GM12874 (cell line): ENCODE results near the gene FCHSD2.

Experiments used
- TF ChIP-seq, protein P1 (sequence below): IDR thresholded peaks from 2 replicates; pipeline ENCODE4 v1.5.1; 2011; ENCODE audit warnings: low read depth, mild to moderate bottlenecking, control low read depth, low read length, moderate library complexity; ENCODE audit not compliant: insufficient read depth

The FCHSD2 gene

DNA sequence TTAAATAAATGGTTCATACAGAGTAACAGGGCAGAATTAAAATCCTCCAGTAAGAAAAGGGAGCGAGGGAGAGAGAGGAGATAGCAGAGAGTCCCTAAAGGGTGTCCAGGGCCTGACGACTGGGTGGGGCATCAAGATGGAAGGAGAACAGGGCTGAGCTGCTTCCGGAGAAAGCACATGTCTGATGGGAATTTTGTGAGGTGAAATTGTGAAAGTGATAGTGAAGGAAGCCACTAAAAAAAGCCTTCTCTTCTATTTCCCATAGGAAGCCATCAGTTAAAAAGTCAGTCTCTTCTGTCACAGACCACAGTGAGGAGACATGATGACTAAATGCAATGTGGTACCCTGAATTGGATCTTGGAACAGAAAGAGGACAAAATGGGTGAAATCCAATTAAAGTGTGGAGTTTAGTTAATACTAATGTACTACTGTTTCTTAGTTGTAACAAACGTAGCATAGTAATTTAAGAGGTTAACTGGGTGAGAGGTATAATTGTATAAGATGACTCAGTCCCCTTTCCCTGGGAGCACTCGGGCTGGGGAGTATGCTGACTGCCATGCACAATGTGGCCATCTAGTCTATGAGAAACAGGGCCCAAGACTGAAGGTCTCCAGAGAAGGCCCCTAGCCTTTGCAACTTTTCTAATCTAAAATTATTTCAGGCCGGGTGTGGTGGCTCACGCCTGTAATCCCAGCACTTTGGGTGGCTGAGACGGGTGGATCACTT lies 29.5 kb upstream of the FCHSD2 start:
- TF ChIP-seq, protein P1, sequence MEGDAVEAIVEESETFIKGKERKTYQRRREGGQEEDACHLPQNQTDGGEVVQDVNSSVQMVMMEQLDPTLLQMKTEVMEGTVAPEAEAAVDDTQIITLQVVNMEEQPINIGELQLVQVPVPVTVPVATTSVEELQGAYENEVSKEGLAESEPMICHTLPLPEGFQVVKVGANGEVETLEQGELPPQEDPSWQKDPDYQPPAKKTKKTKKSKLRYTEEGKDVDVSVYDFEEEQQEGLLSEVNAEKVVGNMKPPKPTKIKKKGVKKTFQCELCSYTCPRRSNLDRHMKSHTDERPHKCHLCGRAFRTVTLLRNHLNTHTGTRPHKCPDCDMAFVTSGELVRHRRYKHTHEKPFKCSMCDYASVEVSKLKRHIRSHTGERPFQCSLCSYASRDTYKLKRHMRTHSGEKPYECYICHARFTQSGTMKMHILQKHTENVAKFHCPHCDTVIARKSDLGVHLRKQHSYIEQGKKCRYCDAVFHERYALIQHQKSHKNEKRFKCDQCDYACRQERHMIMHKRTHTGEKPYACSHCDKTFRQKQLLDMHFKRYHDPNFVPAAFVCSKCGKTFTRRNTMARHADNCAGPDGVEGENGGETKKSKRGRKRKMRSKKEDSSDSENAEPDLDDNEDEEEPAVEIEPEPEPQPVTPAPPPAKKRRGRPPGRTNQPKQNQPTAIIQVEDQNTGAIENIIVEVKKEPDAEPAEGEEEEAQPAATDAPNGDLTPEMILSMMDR, result no peak

DNA sequence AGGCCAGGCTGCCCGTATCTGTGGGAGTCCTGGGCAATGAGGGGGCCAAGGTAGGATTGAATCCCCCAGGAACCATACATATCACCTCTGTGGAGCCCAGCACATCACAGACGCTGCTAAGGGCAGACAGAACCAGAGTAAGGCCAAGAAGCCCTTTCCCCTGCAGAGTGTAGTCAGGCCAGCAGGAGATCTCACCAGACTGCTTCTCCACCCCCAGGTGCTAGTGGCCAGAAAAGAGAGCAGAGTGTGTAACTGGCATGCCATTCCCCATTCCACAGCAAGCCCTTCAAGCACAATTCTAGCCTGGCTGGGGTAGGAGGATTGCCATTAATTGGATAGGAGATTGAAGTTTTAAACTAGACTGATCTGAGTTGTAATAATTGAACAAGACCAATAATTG lies 28.0 kb upstream of the FCHSD2 start:
- TF ChIP-seq, protein P1, result no peak

DNA sequence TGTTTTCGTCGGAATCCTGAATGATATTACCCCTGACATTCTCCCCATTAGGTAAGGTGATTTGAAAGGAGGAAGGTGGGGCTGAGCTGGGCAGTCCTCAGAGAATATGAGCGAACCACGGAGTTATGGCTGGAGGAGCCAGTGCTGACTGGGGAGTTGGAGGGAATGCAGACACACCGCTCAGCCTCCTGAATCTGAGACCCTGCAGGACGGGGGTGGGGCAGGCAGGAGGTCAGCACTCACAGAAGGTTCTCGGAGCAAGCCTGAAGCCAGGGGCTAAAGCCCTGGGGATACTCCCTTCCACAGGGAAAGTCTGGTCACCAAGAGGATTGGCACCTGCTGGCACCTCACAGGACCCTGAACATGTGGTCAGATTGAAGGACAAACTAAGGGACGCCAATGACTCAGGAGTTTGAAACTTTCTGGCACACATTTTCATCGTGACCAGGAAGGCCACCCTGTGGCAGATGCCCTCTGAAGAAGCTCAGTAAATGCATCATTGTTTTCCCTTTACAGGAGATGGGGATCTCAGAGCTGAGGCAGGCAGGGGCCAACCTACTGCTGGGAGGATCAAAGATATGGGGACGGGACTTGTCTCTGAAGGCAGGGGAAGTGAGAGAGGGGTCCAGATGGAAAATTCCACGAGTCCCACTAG lies 26.9 kb upstream of the FCHSD2 start:
- TF ChIP-seq, protein P1, result no peak

DNA sequence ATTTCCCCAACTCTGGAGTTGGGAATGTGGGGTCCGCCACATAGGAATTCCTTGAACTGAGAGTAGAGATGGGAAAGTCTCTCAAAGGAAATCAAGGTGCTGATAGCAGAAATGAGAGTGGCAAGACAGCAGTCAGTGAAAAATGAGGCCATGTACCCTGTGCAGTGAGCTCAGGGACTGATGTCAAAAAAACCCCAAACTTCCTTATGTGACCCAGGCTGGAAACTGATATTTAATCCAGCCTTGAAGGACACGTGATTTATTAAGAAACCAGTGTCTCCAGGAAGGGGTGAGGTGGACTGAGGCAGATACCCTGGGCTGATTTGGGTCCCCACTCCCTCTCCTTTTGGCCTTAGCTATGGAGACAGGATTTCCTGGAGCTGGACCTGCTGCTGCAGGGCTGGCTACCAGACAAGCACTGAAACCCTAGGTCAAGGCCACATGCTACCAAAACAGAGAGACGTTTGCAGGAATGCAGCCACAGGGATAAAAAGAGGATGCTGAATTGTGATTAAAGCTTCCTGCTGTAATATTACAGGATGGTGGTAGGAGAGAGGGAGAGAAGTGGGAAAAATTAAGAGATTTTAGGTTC lies 25.3 kb upstream of the FCHSD2 start:
- TF ChIP-seq, protein P1, result no peak

DNA sequence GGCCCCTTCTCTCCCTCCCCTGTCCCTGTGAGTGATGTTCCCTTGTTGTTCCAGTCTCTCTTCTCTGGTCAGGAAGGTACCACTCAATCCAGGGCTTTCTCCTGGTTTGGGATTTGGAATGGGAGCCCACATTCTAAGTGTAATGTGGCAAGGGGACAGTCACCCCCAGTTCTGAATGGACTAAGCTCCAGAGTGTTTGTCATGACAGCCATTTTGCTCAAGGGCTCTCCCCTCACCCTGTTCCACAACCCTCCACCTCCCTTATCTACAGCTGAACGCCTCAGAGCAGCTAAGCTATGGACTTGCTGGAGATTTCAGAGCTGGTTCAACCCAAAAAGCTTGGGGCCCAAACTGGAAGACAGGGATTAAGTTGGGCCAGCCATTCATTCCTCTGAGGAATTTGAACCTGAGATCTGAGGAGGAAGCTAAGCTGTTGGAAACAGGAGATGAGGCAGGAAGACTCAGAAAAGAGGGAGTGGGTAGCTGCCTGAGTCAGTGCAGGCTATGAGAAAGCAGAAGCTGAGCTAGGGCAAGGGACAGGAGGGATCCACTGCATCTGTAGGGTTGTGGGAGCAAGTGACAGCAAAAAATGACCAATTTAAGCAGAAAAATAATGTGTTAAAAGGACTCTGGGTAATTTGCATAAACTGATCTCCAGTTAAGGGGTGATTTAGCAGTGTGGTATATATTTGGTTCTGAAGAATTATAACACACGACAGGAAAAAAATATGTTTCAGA lies 22.9 kb upstream of the FCHSD2 start:
- TF ChIP-seq, protein P1, result no peak

DNA sequence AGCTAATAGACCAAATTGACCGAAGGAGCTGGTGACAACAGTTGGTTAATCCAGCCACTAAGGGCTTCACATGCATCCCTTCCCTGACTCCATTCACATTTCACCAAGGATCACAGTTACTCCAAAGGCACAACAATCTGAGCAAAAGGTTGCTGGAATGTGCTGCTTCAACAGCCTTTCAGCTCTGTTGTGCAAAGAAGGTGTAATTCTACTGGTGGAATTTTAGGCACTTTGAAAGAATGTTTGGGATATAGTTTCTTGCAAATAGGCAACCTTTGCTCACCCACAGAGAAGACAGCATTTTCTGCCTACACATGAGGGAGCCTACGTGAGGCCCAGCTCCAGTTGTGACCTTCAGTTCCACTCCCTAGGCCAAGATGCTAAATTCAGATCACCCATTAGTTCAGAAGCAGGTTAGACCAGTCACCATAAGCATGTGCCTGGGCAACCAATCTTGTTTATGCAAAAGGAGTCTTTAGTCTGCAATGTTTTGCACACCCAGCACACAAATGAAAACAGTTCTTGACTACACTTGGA lies 21.6 kb upstream of the FCHSD2 start:
- TF ChIP-seq, protein P1, result no peak

DNA sequence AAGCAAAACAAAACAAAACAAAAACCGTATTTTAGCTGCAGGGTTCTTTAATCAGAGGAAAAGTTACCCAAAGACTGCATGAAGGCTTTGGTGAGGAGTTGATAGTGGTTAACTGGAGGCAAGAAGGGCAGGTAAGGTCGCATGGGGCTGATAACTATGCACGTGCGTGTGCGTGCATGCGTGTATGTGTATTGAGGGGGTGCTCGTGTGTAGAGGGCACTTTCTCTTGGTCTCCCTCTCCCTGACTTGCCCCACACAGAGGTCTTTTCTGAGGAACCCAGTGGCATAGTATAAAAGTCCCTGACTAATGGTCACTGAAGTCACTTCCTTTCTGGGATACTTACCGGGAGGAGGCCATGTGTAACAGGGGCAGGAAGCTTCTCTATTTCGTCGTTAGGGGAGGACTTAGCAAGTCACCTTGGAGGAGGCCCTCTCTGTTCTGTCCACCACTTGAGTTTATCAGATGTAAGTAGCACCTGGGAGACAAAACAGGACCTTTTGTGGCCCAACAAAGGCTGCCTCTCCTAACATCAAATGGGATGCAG lies 20.1 kb upstream of the FCHSD2 start:
- TF ChIP-seq, protein P1, result no peak
